GM23338 (cell line): ENCODE data around the gene YIPF1. TPM values are rescaled to one million over a fixed set of nuclear protein-coding genes. Genes with fewer than 3 reads are reported as not detected.

Experiments used
- ATAC-seq: fragments of 200-7000 bp; cut with Tn5 transposase; 3 replicates; pipeline ENCODE4 v1.9.1; 2020
- DNase-seq: peaks from one replicate; pipeline ENCODE4 v3.0.0-alpha.2; 2015; ENCODE audit warnings: low spot score
- H2AFZ ChIP-seq: fragments of 200-600 bp; sonication (generic); 2 replicates; pipeline ENCODE4 v1.8.0; 2016; ENCODE audit warnings: antibody characterized with exemption, mild to moderate bottlenecking, moderate library complexity
- H3F3A ChIP-seq: fragments of 200-600 bp; sonication (generic); replicated peaks from 2 replicates; pipeline ENCODE4 v1.8.0; 2017; ENCODE audit warnings: antibody characterized with exemption, mixed run types, low read depth
- H3K27ac ChIP-seq: fragments of 200-600 bp; sonication (generic); 2 replicates; pipeline ENCODE4 v1.6.1; 2016; ENCODE audit warnings: low read depth
- H3K27me3 ChIP-seq: fragments of 200-600 bp; sonication (generic); 2 replicates; pipeline ENCODE4 v1.8.0; 2016; ENCODE audit warnings: mild to moderate bottlenecking, mixed run types, moderate library complexity; ENCODE audit not compliant: insufficient read depth
- H3K36me3 ChIP-seq: fragments of 200-600 bp; sonication (generic); 2 replicates; pipeline ENCODE4 v1.8.0; 2016; ENCODE audit warnings: mild to moderate bottlenecking; ENCODE audit not compliant: insufficient read depth
- H3K4me1 ChIP-seq: fragments of 200-600 bp; sonication (generic); 2 replicates; pipeline ENCODE4 v1.8.0; 2016; ENCODE audit warnings: mild to moderate bottlenecking, moderate library complexity; ENCODE audit not compliant: insufficient read depth
- H3K4me2 ChIP-seq: fragments of 200-600 bp; sonication (generic); 2 replicates; pipeline ENCODE4 v1.7.1; 2017; ENCODE audit warnings: mixed run types
- H3K4me3 ChIP-seq: fragments of 200-600 bp; sonication (generic); 2 replicates; pipeline ENCODE4 v1.6.1; 2016; ENCODE audit warnings: mixed run types
- H3K79me2 ChIP-seq: fragments of 200-600 bp; sonication (generic); replicated peaks from 2 replicates; pipeline ENCODE4 v1.8.0; 2017; ENCODE audit warnings: mild to moderate bottlenecking; ENCODE audit not compliant: insufficient read depth
- H3K9me2 ChIP-seq: fragments of 200-600 bp; sonication (generic); 2 replicates; pipeline ENCODE4 v1.8.0; 2017; ENCODE audit not compliant: insufficient read depth
- H4K20me1 ChIP-seq: fragments of 200-600 bp; sonication (generic); replicated peaks from 2 replicates; pipeline ENCODE4 v1.8.0; 2017; ENCODE audit warnings: mild to moderate bottlenecking; ENCODE audit not compliant: insufficient read depth
- H3K27ac Mint-ChIP-seq: 2 replicates; pipeline ENCODE4 v1.8.0; 2020; ENCODE audit warnings: inconsistent platforms, mild to moderate bottlenecking, moderate library complexity, mixed read lengths
- H3K27me3 Mint-ChIP-seq: 3 replicates; pipeline ENCODE4 v1.8.0; 2022; ENCODE audit warnings: low read depth, mild to moderate bottlenecking, moderate library complexity, mixed read lengths, inconsistent platforms; ENCODE audit not compliant: insufficient read depth, poor library complexity
- H3K36me3 Mint-ChIP-seq: 3 replicates; pipeline ENCODE4 v1.8.0; 2021; ENCODE audit warnings: low read depth, mild to moderate bottlenecking, inconsistent platforms, moderate library complexity, mixed read lengths
- H3K4me1 Mint-ChIP-seq: 3 replicates; pipeline ENCODE4 v1.8.0; 2020; ENCODE audit warnings: mild to moderate bottlenecking, inconsistent platforms, mixed read lengths
- H3K4me3 Mint-ChIP-seq: 3 replicates; pipeline ENCODE4 v1.8.0; 2021; ENCODE audit warnings: moderate library complexity, mild to moderate bottlenecking, inconsistent platforms, mixed read lengths
- H3K9me3 Mint-ChIP-seq: 3 replicates; pipeline ENCODE4 v1.8.0; 2020; ENCODE audit warnings: moderate library complexity, mild to moderate bottlenecking, inconsistent platforms, mixed read lengths
- CTCF ChIP-seq, 2 experiments: fragments of 200-600 bp in 1 of 2; sonication (generic) in 1 of 2; conservative IDR thresholded peaks; 2 replicates each; pipeline versions ENCODE4 v1.5.1 to v1.6.1; 2016 to 2017; ENCODE audit warnings: antibody characterized with exemption in 2 of 2, low read depth in 2 of 2, mild to moderate bottlenecking in 2 of 2, moderate library complexity in 1 of 2
- JUNB ChIP-seq: IDR thresholded peaks from one replicate; pipeline ENCODE4 v1.6.1; 2016; ENCODE audit warnings: antibody characterized with exemption; ENCODE audit not compliant: unreplicated experiment
- REST ChIP-seq: IDR thresholded peaks from one replicate; pipeline ENCODE4 v1.6.1; 2018; ENCODE audit warnings: antibody characterized with exemption; ENCODE audit not compliant: unreplicated experiment
- STAT1 ChIP-seq: IDR thresholded peaks from one replicate; pipeline ENCODE4 v1.6.1; 2016; ENCODE audit warnings: antibody characterized with exemption; ENCODE audit not compliant: unreplicated experiment
- polyA plus RNA-seq: library from polyadenylated mRNA; unstranded; fragments of >200 nt; fragmentation: Nextera tagmentation; extraction: Ambion mirVana; gene quantifications from 2 replicates; pipeline ENCODE4 v1.2.1, GENCODE V29; 2016
- total RNA-seq: library from RNA; depleted of rRNA; stranded (reverse); fragments of >200 nt; shearing (Covaris generic); gene quantifications from 2 replicates; pipeline ENCODE4 v1.2.3, GENCODE V29; 2014

YIPF1 gene
- total and polyA plus RNA-seq, 2 experiments from 2014 or later = 14.1 to 24.0 TPM

GRCh38 chr1:53913352-53914033 lies 23.9 kb upstream of the YIPF1 start:
- Histone ChIP-seq H3K4me2 (peak overlapping the region; percentile 39), H3K79me2 (no peaks in the 10 kb centered on the region), H3F3A (no peaks in the 10 kb centered on the region), H3K4me1 (peaks cover 34% of the 10 kb centered on the region), H2AFZ (no peak overlapping the region), H4K20me1 (no peaks in the 10 kb centered on the region), H3K36me3 (no peaks in the 10 kb centered on the region), H3K27me3 (no peaks in the 10 kb centered on the region), H3K27ac (peak overlapping the region; percentile 1), H3K4me3 (peak overlapping the region; percentile 14; the same call in 1 of the 2 replicates), H3K9me2 (0 out of 2 replicates have a peak, but pooled peaks cover 5% of the 10 kb centered on the region)
- DNase-seq (peak; percentile 61), ATAC-seq (peak; percentile 79)
- Mint-ChIP-seq H3K27me3 (peaks cover 5% of the 10 kb centered on the region), H3K9me3 (no peaks in the 10 kb centered on the region), H3K36me3 (peaks cover 4% of the 10 kb centered on the region; the same call in 2 of the 3 replicates), H3K27ac (peak overlapping the region; percentile 76), H3K4me3 (peak overlapping the region; percentile 50), H3K4me1 (peaks cover 33% of the 10 kb centered on the region)
- TF ChIP-seq REST (no peak), CTCF (conservative IDR thresholded peaks at IDR 0.05; ENCODE audit: low read depth in 2 of 2) (peak in 1 of 2 experiments; percentile 32; a peak in 2 of 4 replicates)

- Histone ChIP-seq H3K4me3 (no peak overlapping the region), H3K79me2 (no peaks in the 10 kb centered on the region), H3K27me3 (no peaks in the 10 kb centered on the region), H3K9me2 (0 out of 2 replicates have a peak, but pooled peaks cover 5% of the 10 kb centered on the region), H3K36me3 (no peaks in the 10 kb centered on the region), H3K4me1 (peaks cover 34% of the 10 kb centered on the region), H2AFZ (no peak overlapping the region), H4K20me1 (no peaks in the 10 kb centered on the region), H3K27ac (no peak overlapping the region), H3F3A (no peaks in the 10 kb centered on the region), H3K4me2 (no peak overlapping the region)
- Mint-ChIP-seq H3K4me1 (peaks cover 33% of the 10 kb centered on the region), H3K9me3 (no peaks in the 10 kb centered on the region), H3K36me3 (peaks cover 4% of the 10 kb centered on the region; the same call in 1 of the 3 replicates), H3K27ac (no peak overlapping the region), H3K27me3 (peaks cover 5% of the 10 kb centered on the region), H3K4me3 (no peak overlapping the region)
- TF ChIP-seq JUNB (no peak), STAT1 (no peak), CTCF (conservative IDR thresholded peaks at IDR 0.05; ENCODE audit: low read depth in 2 of 2) (no peak)
- DNase-seq (no peak), ATAC-seq (no peak)
These were observed 21.8 kb upstream of the YIPF1 start for GRCh38 chr1:53911442-53911841.
